ENCODE measurements around the gene MYH11. TPM values are rescaled to one million over a fixed set of nuclear protein-coding genes. Genes with fewer than 3 reads are reported as not detected.

Gene MYH11
- total RNA-seq, 1 donor from 2014 or later: 0.10 TPM

DNA sequence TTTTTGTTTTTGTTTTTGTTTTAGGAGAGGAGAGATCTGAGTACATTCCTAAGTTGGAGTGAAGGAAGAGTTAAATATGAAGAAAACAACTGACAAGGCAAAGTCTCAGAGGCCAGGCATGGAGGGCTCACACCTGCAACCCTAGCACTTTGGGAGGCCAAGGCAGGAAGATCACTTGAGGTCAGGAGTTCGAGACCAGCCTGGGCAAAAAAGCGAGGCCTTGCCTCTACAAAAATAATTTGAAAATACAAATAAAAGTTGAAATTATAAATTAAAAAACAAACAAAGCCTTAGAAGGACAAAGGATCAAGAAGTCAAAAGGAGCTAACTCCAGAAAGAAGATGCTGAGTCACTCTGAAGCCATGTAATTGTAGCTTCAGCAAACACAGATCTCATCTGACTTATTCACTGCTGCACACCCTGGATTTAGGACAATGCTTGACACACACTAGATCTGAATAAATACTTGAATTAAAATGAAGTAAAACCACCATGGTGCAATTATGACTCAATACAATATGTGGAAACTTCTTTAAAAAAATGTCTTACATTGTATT is 22.5 kb upstream of the MYH11 start:
- no peak for DNase-seq
- Mint-ChIP-seq H3K4me3 (ENCODE audit: unreplicated experiment) (no peak overlapping the region), H3K27ac (ENCODE audit: unreplicated experiment) (no peak overlapping the region), H3K9me3 (ENCODE audit: unreplicated experiment) (no peaks in the 10 kb centered on the region), H3K4me1 (ENCODE audit: low read depth, unreplicated experiment) (no peaks in the 10 kb centered on the region), H3K27me3 (ENCODE audit: unreplicated experiment) (no peaks in the 10 kb centered on the region), H3K36me3 (ENCODE audit: unreplicated experiment) (no peaks in the 10 kb centered on the region)
- TF ChIP-seq, protein P1, sequence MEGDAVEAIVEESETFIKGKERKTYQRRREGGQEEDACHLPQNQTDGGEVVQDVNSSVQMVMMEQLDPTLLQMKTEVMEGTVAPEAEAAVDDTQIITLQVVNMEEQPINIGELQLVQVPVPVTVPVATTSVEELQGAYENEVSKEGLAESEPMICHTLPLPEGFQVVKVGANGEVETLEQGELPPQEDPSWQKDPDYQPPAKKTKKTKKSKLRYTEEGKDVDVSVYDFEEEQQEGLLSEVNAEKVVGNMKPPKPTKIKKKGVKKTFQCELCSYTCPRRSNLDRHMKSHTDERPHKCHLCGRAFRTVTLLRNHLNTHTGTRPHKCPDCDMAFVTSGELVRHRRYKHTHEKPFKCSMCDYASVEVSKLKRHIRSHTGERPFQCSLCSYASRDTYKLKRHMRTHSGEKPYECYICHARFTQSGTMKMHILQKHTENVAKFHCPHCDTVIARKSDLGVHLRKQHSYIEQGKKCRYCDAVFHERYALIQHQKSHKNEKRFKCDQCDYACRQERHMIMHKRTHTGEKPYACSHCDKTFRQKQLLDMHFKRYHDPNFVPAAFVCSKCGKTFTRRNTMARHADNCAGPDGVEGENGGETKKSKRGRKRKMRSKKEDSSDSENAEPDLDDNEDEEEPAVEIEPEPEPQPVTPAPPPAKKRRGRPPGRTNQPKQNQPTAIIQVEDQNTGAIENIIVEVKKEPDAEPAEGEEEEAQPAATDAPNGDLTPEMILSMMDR (IDR thresholded peaks at IDR 0.05; ENCODE audit: partially characterized antibody, unreplicated experiment): no peak

DNA sequence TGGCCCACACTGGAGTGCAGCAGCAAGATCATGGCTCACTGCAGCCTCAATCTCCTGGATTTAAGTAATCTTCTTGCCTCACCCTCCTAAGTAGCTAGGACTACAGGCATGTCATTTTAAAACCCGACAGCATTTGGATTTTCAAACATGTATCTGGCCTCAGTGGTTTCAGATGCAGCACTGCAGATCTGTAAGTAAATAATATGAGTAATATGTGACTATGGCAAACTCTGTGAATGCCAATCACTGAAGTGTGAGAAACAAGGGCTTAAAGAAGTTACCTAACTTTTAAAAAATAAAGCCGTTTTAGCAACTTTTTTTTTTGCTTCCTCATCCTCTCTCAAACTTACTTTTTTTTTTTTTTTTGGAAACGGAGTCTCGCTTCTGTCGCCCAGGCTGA is 19.7 kb upstream of the MYH11 start:
- Mint-ChIP-seq H3K4me1 (ENCODE audit: low read depth, unreplicated experiment) (no peaks in the 10 kb centered on the region), H3K36me3 (ENCODE audit: unreplicated experiment) (no peaks in the 10 kb centered on the region), H3K27ac (ENCODE audit: unreplicated experiment) (no peak overlapping the region)

DNA sequence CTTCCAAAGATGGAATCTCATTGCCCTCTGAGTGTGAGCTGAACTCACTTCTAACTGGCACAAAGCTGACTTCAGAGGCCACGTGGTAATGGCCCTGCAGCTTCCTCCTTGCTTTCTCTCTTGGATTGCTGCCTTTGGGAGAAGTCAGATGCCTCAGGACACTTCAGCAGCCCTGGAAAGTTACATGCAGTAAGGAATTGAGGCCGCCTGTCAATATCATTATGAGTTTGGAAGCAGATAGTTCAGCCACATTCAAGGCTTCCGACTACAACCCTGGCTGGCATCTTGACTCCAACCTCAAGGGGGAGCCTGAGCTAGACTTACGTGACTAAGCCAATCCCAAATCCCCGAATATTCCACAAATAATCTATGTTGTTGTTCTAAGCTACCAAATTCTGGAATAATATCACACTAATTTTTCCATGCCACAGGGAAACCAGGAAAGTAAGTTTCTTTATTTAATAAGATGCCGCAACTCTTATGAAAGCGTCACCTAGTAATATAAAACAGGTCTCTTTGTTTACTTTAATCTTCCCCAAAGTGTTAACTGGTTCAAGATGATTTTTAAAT is 18.0 kb upstream of the MYH11 start:
- Mint-ChIP-seq H3K4me3 (ENCODE audit: unreplicated experiment) (no peak overlapping the region), H3K27me3 (ENCODE audit: unreplicated experiment) (no peaks in the 10 kb centered on the region), H3K36me3 (ENCODE audit: unreplicated experiment) (no peaks in the 10 kb centered on the region), H3K4me1 (ENCODE audit: low read depth, unreplicated experiment) (no peaks in the 10 kb centered on the region), H3K27ac (ENCODE audit: unreplicated experiment) (no peak overlapping the region), H3K9me3 (ENCODE audit: unreplicated experiment) (no peaks in the 10 kb centered on the region)
- peak; percentile 61 for DNase-seq
- TF ChIP-seq, protein P1 (IDR thresholded peaks at IDR 0.05; ENCODE audit: partially characterized antibody, unreplicated experiment): peak; percentile 73

More for the DNA sequence above, 19.7 kb upstream of the MYH11 start:
- no peaks in the 10 kb centered on the region for H3K9me3 Mint-ChIP-seq (ENCODE audit: unreplicated experiment)
- H3K27me3 Mint-ChIP-seq (ENCODE audit: unreplicated experiment): no peaks in the 10 kb centered on the region
- no peak for DNase-seq
- TF ChIP-seq, protein P1 (IDR thresholded peaks at IDR 0.05; ENCODE audit: partially characterized antibody, unreplicated experiment): no peak
- no peak overlapping the region for H3K4me3 Mint-ChIP-seq (ENCODE audit: unreplicated experiment)

DNA sequence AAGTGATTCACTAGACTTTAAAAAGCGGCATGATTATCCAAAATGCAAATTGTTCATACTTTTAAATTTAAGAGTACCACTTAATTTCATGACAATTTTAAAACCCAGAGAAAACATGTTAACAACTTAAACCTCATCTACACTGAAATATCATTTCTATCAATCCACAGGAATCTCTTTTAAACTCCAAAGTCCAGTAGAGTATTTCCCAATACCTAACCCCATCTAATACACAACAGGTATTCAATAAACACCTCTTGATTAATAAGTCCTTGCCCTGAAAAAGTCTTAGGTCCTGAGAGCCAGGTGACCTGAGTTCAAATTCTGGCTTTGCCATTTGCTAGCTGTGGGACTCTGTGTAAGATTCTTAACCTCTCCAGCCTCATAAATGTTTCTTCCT is 16.9 kb upstream of the MYH11 start:
- no peak overlapping the region for H3K4me3 Mint-ChIP-seq (ENCODE audit: unreplicated experiment)
- H3K9me3 Mint-ChIP-seq (ENCODE audit: unreplicated experiment): no peaks in the 10 kb centered on the region
- TF ChIP-seq, protein P1 (IDR thresholded peaks at IDR 0.05; ENCODE audit: partially characterized antibody, unreplicated experiment): no peak
- H3K4me1 Mint-ChIP-seq (ENCODE audit: low read depth, unreplicated experiment): no peaks in the 10 kb centered on the region
- no peaks in the 10 kb centered on the region for H3K27me3 Mint-ChIP-seq (ENCODE audit: unreplicated experiment)
- no peak for DNase-seq
- H3K36me3 Mint-ChIP-seq (ENCODE audit: unreplicated experiment): no peaks in the 10 kb centered on the region
- no peak overlapping the region for H3K27ac Mint-ChIP-seq (ENCODE audit: unreplicated experiment)

- H3K27me3 Mint-ChIP-seq (ENCODE audit: unreplicated experiment): no peaks in the 10 kb centered on the region
- DNase-seq: no peak
- H3K27ac Mint-ChIP-seq (ENCODE audit: unreplicated experiment): no peak overlapping the region
- TF ChIP-seq, protein P1 (IDR thresholded peaks at IDR 0.05; ENCODE audit: partially characterized antibody, unreplicated experiment): no peak
- H3K4me3 Mint-ChIP-seq (ENCODE audit: unreplicated experiment): no peak overlapping the region
- no peaks in the 10 kb centered on the region for H3K4me1 Mint-ChIP-seq (ENCODE audit: low read depth, unreplicated experiment)
- no peaks in the 10 kb centered on the region for H3K9me3 Mint-ChIP-seq (ENCODE audit: unreplicated experiment)
- no peaks in the 10 kb centered on the region for H3K36me3 Mint-ChIP-seq (ENCODE audit: unreplicated experiment)
Measured at GRCh38 chr16:15873301-15873700, 16.5 kb upstream of the MYH11 start.
